Heart right ventricle (tissue), 16 donors: ENCODE measurements around the gene DUSP7. TPM values are rescaled to one million over a fixed set of nuclear protein-coding genes. Genes with fewer than 3 reads are reported as not detected.

ENCODE experiments used
- ATAC-seq, 8 donors: fragments of 200-7000 bp; cut with Tn5 transposase; one replicate each; pipeline ENCODE4 v1.9.1; 2020; ENCODE audit warnings: mild to moderate bottlenecking in 8 of 8, moderate library complexity in 8 of 8, moderate number of reproducible peaks in 1 of 8
- DNase-seq, 2 donors: peaks; one replicate each; pipeline ENCODE4 v3.0.0-alpha.2; 2020
- H3K27ac ChIP-seq, 10 donors: fragments of 200-600 bp; sonication (generic) in 2 of 10; one replicate each; pipeline versions ENCODE4 v1.5.0 to v1.8.0; 2020 to 2022; ENCODE audit warnings: mild to moderate bottlenecking in 3 of 10
- H3K27me3 ChIP-seq, 7 donors: fragments of 200-600 bp; one replicate each; pipeline ENCODE4 v1.8.0; 2021 to 2022; ENCODE audit warnings: mild to moderate bottlenecking in 2 of 7
- H3K36me3 ChIP-seq, 9 donors: fragments of 200-600 bp; sonication (generic) in 1 of 9; one replicate each; pipeline versions ENCODE4 v1.5.0 to v1.8.0; 2020 to 2022; ENCODE audit warnings: mild to moderate bottlenecking in 2 of 9
- H3K4me1 ChIP-seq, 9 donors: fragments of 200-600 bp; sonication (generic) in 1 of 9; one replicate each; pipeline versions ENCODE4 v1.5.0 to v1.8.0; 2020 to 2022; ENCODE audit warnings: mild to moderate bottlenecking in 4 of 9
- H3K4me3 ChIP-seq, 10 donors: fragments of 200-600 bp; sonication (generic) in 2 of 10; one replicate each; pipeline versions ENCODE4 v1.5.0 to v1.8.0; 2020 to 2022; ENCODE audit warnings: mild to moderate bottlenecking in 7 of 10, moderate library complexity in 2 of 10
- H3K9me3 ChIP-seq, 11 donors: fragments of 200-600 bp in 10 of 11; sonication (generic) in 2 of 11; one replicate each; pipeline versions ENCODE4 v1.5.0 to v1.8.0; 2013 to 2022; ENCODE audit warnings: mild to moderate bottlenecking in 2 of 11, control low read depth in 1 of 11, moderate library complexity in 1 of 11
- WGBS, 2 donors: extraction: QIAGEN DNeasy Blood & Tissue Kit; methylation state at CpG; one replicate each; pipeline ENCODE4 v1.1.7; 2013; ENCODE audit warnings: inconsistent platforms in 1 of 2; 5-methylcytosine and 5-hydroxymethylcytosine counted together
- intact Hi-C, 10 donors: fragments of 100-400 bp; cut with DNase I; formaldehyde crosslinking; loops; one replicate each; pipeline versions ENCODE4 v1.11.1 to v1.14.2; 2022
- polyA plus RNA-seq, 2 donors: library from polyadenylated mRNA; stranded (reverse); fragments of 200-250 nt; gene quantifications; one replicate each; pipeline ENCODE4 v1.2.3, GENCODE V29; 2013
- total RNA-seq, 10 donors: library from RNA; stranded (reverse); fragmentation: NEBNext Ultra II Directional in 3 of 10; extraction: Animal tissue kit (Norgen Biotek cat#: 25700) in 3 of 10; gene quantifications; one replicate each; pipeline versions ENCODE4 v1.2.1 to v1.2.4, GENCODE V29; 2021 to 2023
- TF ChIP-seq, protein P1 (sequence below), 9 donors: fragments of 200-600 bp; sonication (generic) in 2 of 9; IDR thresholded peaks; one replicate each; pipeline versions ENCODE4 v1.5.0 to v1.8.0; 2021 to 2022; ENCODE audit warnings: antibody characterized with exemption in 9 of 9, mild to moderate bottlenecking in 5 of 9, moderate library complexity in 1 of 9
- donor health status: Arrhythmogenic right ventricular cardiomyopathy.
- donor health status: ischemic (EF 13 %, LVEDD 7.1; RV severe dilation, severe dysfunction).
- donor health status: healthy with polysubstance abuse.
- donor health status: DM: no; HTN: yes; CAD: no.
- donor health status: DM: no; HTN: no; CAD: no.
- donor health status: ischemic (EF 25% LVEDD 6.9; RV normal size, moderate dysfunction).
- donor health status: ischemic (EF 25% LVEDD 5.7; RV mildly dilated, moderate dysfunction).
- donor health status: healthy.
- donor health status: DM: yes; HTN: yes; CAD: no.
- donor health status: Ischemic cardiomyopathy.
- donor health status: ischemic (EF 35%, LVEDD 5.7; RV mildly dilated, moderate dysfunction).
- donor health status: nonischemic (EF 11% LVEDD 7.7; RV severe dilation, severe dysfunction).
- donor health status: DM: yes; HTN: yes; CAD: no.
- donor health status: PGD.
- donor health status: ischemic (EF 29% LVEDD 5.4; RV normal size, mild dysfunction).
- donor health status: nonischemic (EF 23%, LVEDD 6.1; RV moderate dilation, normal function).

DUSP7 gene
- total and polyA plus RNA-seq, 12 donors = 10.4 to 29.7 (median 15.8) TPM

DNA sequence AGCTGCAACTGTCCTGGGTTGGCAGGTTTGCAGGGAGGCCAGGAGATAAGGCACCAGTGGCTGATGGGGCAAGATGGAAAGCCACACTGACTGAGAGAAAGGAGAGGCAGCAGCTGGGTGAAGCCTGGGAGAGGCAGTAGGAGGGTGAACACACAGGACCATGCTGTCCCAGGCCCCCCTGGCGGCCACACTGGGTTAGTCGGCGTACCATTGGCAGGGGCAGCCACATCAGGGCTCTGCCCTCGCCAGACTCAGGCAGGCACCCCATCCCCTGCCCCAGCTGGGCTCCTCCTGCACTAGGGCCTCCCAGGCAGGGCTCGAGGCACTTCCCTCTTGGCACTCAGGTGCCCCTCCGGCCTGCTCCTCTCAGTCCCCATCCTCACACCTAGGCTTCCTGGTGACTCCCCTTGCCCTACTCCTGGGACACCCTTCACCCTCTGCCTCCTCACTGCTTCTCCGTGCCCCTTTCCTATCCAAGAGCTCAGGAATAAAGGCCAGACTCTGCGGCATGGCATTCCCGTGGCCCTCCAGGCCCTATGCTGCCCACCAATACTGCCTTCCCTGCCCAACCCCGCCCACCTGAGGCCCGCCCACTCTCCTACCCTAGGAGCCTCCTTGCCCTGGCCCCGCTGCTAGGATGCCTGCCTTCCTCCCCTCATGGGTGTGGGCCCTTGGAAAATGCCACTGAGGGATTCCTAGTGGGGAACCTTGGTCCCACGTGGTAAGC, 28.7 kb upstream of the DUSP7 start:
- intact Hi-C loops = no loop called here
- no peak for DNase-seq
- H3K9me3 ChIP-seq = no peaks in the 10 kb centered on the region
- TF ChIP-seq, protein P1, sequence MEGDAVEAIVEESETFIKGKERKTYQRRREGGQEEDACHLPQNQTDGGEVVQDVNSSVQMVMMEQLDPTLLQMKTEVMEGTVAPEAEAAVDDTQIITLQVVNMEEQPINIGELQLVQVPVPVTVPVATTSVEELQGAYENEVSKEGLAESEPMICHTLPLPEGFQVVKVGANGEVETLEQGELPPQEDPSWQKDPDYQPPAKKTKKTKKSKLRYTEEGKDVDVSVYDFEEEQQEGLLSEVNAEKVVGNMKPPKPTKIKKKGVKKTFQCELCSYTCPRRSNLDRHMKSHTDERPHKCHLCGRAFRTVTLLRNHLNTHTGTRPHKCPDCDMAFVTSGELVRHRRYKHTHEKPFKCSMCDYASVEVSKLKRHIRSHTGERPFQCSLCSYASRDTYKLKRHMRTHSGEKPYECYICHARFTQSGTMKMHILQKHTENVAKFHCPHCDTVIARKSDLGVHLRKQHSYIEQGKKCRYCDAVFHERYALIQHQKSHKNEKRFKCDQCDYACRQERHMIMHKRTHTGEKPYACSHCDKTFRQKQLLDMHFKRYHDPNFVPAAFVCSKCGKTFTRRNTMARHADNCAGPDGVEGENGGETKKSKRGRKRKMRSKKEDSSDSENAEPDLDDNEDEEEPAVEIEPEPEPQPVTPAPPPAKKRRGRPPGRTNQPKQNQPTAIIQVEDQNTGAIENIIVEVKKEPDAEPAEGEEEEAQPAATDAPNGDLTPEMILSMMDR (IDR thresholded peaks at IDR 0.05) = no peak
- H3K4me3 ChIP-seq = no peak overlapping the region
- H3K4me1 ChIP-seq = peaks cover 6 to 41% (median 37%) of the 10 kb centered on the region in 9 donors
- ATAC-seq = no peak
- no peak overlapping the region for H3K27ac ChIP-seq
- H3K36me3 ChIP-seq = no peaks in the 10 kb centered on the region
- no peaks in the 10 kb centered on the region for H3K27me3 ChIP-seq
- 91 to 95% methylated on average over 13 of the region's 13 CpGs for WGBS, 2 donors

DNA sequence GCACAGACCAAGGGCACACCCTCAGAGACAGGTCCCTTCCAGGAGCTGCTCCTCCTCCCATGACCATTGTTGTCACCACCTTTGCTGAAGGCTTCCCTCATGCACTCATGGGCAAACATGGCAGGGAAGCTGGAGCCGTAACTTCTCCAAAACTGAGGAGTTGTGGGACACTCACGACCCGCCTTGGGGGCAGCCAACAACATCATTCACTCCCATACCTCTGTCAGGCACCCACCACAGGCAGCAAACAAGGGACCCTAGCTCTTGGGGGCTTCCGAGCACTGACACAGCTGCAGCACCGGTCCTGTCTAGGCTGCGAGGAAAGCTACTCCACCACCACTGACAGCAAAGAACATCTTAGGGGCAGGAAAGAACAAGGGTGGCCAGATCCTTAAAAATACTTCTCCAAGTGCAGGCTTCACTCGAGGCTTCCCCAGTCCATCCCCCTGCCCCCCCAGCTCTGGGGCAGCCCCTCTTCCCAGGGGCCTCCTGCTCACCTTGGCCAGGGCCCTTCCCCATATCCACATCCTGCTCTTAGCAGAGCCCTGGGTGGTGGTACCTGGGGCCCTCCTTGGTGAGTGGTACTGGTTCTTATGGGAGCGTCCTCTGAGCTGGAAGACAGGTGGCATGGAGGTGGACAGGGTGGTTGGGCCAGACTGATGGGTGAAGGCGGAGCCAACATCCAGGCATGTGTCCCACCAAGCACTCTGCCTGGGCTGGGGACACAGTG, 28.0 kb upstream of the DUSP7 start:
- WGBS, 2 donors = 96 to 97% methylated on average over 9 of the region's 9 CpGs
- intact Hi-C loops = no loop called here
- no peak for ATAC-seq
- no peaks in the 10 kb centered on the region for H3K27me3 ChIP-seq
- TF ChIP-seq, protein P1 (IDR thresholded peaks at IDR 0.05) = no peak
- no peak overlapping the region for H3K4me3 ChIP-seq
- no peaks in the 10 kb centered on the region for H3K36me3 ChIP-seq
- H3K4me1 ChIP-seq = peaks cover 6 to 34% (median 30%) of the 10 kb centered on the region in 9 donors
- no peaks in the 10 kb centered on the region for H3K9me3 ChIP-seq
- no peak for DNase-seq
- H3K27ac ChIP-seq = no peak overlapping the region

DNA sequence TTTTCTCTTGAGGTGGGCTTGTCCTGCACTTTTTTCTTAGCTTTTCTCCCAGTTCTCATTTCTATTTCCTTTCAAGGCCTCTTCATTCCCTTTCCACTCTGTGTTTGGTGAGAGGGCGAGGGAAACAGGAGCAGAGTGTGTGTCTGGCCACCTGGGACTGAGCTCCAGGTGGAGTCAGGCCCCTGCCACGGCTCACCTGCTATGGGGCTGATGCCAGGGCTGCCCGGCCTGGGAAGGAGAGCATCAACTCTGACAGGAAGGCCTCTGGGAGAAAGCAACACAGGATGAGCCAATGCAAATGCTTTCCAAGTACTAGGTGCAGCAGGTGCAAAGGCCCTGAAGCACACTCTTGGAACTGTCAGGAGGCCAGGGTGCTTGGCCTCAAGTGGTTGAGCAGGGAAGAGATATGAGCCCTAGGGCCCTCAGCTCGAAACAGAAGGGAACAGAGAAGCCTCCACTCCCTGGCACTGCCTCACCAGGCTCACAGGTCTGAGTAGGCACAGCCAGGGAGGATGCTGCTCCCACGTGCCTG, 27.3 kb upstream of the DUSP7 start:
- TF ChIP-seq, protein P1 (IDR thresholded peaks at IDR 0.05) = no peak
- Histone ChIP-seq H3K36me3 (no peaks in the 10 kb centered on the region), H3K4me1 (peaks cover 3 to 26% (median 22%) of the 10 kb centered on the region in 9 donors), H3K27me3 (no peaks in the 10 kb centered on the region), H3K27ac (no peak overlapping the region), H3K4me3 (no peak overlapping the region), H3K9me3 (no peaks in the 10 kb centered on the region)
- ATAC-seq (no peak), DNase-seq (no peak)
- intact Hi-C loops = no loop called here
- 92 to 94% methylated on average over 5 of the region's 5 CpGs for whole genome bisulfite sequencing, 2 donors

DNA sequence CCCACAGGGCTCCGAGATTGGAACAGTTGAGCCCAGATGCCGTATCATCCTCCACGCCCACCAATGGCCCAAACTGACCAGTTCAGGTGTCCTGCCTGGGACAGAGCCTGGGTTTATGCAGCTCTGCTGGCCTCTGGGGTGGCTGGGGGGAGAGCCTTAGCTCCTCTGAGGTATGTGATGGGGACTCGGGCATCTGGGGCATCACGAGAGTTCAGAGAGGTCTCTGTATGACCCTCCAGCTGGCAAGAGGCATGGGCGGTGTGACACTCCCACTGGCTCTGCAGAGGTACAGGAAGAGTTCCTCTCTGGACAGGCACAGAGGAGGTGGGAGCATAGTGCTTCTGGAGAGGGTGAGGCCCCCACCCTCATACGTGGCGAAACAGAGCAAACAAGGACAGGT, 26.6 kb upstream of the DUSP7 start:
- H3K4me3 ChIP-seq = no peak overlapping the region
- 93 to 94% methylated on average over 8 of the region's 8 CpGs for WGBS, 2 donors
- DNase-seq = no peak
- no peak overlapping the region for H3K27ac ChIP-seq
- intact Hi-C loops = no loop called here
- H3K9me3 ChIP-seq = no peaks in the 10 kb centered on the region
- H3K27me3 ChIP-seq = no peaks in the 10 kb centered on the region
- H3K36me3 ChIP-seq = no peaks in the 10 kb centered on the region
- ATAC-seq = no peak
- TF ChIP-seq, protein P1 (IDR thresholded peaks at IDR 0.05) = no peak
- H3K4me1 ChIP-seq = peaks cover 0 to 19% (median 16%) of the 10 kb centered on the region in 9 donors
